ENCODE results near the gene ADIPOR2.

The ADIPOR2 gene

DNA sequence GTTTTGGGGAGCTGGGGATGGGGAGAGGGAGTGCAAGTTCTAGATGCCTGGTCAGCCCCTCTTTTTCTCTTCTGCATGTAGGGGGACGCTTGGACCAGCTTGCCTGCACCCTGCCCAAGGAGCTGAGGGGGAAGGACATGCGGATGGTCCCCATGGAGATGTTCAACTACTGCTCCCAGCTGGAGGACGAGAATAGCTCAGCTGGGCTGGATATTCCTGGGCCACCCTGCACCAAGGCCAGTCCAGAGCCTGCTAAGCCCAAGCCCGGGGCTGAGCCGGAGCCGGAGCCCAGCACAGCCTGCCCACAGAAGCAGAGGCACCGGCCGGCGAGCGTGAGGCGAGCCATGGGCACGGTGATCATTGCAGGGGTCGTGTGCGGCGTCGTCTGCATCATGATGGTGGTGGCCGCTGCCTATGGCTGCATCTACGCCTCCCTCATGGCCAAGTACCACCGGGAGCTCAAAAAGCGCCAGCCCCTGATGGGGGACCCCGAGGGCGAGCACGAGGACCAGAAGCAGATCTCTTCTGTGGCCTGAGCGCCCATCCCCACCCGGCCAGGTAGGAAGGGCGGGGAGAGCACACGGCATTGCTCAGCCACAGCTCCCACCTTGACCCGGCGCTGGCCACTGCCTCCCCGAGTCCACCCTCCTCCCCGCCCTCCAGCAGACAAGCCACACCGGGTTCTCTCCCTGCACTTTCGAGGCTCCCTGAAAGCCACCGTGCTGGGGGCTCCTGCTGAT, 143.5 kb downstream of the ADIPOR2 start:
- DNase-seq: no peak

DNA sequence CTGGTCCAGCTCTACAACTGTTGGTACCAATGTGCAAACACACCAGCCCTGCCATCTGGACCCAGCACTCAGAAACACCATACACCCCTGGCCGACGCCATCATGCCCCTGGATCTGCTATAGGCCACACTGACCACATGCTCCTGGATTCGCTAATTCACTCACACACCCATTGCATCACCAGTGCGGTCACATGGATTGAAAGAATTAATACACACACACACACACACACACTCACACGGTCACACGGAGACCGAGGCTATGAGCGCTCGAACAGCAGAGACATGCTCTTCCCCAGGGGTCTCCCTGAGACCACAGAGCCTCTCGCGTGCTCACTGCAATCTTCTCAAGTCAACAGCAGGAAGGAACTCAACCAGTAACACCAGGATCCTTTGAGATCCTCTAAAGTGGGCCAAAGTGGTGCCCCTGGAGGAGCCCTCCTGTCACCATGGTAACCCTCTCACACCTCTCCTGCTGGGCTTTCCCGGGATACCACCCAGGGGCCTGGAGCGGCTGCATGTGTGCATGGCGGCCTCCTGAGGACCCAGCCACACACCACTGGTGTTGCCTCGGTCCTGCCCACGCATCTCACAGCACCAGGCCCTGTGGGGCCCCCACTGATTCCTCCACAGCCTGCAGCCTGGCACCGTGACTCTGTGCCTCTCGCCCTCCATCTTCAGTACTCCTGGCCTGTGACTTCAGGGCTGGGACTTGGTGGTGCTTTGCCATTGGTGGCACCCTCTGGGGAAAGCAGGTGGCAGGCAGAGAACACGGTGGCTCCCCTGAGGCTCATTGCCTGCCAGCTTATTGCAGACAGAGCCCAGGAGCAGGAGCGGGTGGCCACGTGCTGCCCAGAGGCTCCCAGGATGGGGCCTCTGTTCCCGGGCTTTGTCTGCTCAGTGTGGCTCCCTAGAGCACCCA, 144.6 kb downstream of the ADIPOR2 start:
- no peak for DNase-seq

DNA sequence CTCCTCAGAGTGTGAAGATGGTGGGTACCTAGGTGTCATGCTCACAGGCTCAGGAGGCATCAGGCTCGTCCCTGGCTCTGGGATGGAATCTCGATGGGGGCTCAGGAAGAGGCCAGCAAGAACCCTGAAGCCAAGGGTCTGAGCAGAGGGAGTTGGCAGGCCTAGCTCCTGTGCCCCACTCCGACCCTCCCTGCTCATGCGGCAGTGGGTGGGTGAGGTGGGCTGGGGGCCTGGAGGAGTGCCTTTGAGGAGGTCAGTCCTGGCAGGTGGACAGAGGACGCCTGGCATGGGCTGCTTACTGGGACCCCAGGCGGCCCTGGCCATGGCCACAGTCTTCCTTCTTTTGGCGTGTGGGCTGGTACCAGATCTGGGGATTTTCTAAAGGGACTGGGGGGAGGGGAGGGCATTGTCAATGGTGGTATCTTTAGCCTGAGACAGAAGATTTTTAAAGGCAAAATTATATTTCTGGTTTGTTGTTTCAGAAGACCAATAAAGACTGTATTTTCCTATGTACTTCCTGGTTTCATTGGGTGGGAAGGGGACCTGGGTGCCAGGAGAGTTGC, 145.5 kb downstream of the ADIPOR2 start:
- no peak for DNase-seq

DNA sequence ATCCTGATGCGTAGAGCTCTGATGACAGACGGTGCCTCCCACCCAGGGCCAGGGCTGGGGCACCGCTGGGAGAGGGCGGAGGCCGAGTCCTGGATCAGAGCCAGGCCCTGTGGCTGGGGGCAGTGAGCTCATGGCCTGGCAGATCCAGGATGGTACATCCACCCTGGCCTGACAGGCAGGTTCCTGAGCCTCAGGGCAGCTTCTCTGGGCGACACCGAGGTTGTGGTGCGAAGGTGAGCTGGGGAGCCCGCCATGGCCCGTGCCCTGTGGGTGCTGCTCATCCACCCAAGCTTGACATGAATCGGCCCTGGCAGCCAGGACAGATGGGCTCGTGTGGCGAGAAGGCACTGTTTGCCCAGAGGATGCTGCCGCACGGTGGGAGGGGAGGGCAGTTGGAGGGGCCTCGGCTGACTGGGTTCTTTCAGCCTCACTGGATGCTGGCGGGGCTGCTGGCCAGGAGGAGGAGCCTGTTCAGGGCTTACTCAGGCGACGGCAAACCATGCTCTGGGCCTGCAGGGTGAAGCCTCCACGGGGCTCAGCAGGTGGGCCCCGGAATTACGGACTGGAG, 146.1 kb downstream of the ADIPOR2 start:
- no peak for DNase-seq

DNA sequence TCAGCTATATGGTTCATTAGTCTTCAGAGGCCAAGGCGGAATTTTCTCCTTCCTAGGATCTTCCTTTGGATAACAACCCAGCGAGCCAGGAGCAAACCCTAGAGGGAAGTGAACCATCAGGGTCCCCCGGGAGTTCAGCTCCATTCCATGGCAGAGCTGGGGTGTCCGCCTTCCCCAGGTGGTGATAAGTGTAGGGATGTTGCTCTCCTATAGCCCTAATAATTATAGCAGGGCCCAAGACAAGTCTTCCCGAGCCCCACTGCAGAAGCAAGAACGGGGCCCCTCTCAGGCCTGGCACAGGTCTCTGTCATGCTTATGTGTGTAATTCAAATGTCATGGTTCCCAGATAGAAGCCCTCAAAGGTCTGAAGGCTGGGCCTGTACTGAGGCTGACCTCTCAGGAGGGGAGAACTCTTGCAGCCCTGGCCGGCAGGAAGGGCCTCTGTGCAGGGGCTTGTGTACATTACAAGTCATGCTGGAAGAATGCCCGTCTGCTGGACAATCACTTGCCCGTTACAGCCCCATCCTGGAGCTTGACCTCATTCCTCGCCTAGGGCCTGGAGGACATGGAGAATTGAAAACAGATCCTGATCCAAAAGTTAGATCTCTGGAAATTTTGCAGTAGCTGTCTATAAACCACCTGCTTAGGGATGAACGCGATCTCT, 146.8 kb downstream of the ADIPOR2 start:
- DNase-seq: no peak
